WTC11 (cell line): Measurements from ENCODE around the gene COBL.

Experiments used
- CDX4 ChIP-seq: fragments of 250-450 bp; sonication (Bioruptor Pico); IDR thresholded peaks from 2 replicates; pipeline ENCODE4 v1.9.0; 2021; ENCODE audit warnings: moderate library complexity, mild to moderate bottlenecking, inconsistent platforms, borderline replicate concordance
- CTCF ChIP-seq: fragments of 200-600 bp; IDR thresholded peaks from 2 replicates; pipeline ENCODE4 v1.8.0; 2022; ENCODE audit warnings: antibody characterized with exemption
- ERG ChIP-seq: fragments of 250-450 bp; sonication (Bioruptor Pico); IDR thresholded peaks from 2 replicates; pipeline ENCODE4 v1.8.0; 2021; ENCODE audit warnings: mild to moderate bottlenecking
- KAT7 ChIP-seq: sonication (generic); formaldehyde crosslinking; IDR thresholded peaks from 2 replicates; pipeline ENCODE4 v1.8.1; 2023; ENCODE audit warnings: missing genetic modification reagents, mild to moderate bottlenecking, borderline replicate concordance
- SP1 ChIP-seq: sonication (generic); formaldehyde crosslinking; conservative IDR thresholded peaks from 2 replicates; pipeline ENCODE4 v1.8.1; 2022; ENCODE audit warnings: missing genetic modification reagents
- TEAD1 ChIP-seq: sonication (generic); formaldehyde crosslinking; IDR thresholded peaks from 2 replicates; pipeline ENCODE4 v1.8.0; 2022; ENCODE audit warnings: mild to moderate bottlenecking, missing genetic modification reagents

GRCh38 chr7:51340029-51340838, 23.6 kb upstream of the COBL start:
- TF ChIP-seq CTCF (no peak), SP1 (no peak), KAT7 (CRISPR knock-in tag) (no peak), CDX4 (no peak), ERG (CRISPR knock-in tag) (no peak), TEAD1 (CRISPR knock-in tag) (no peak)
